HEK293T (cell line): ENCODE data around the gene BAIAP2.

ENCODE experiments used
- ARNT ChIP-seq: fragments of 450-650 bp; IDR thresholded peaks from 2 replicates; pipeline ENCODE4 v1.6.1; 2017; ENCODE audit warnings: mild to moderate bottlenecking
- BHLHE40 ChIP-seq: fragments of 450-650 bp; IDR thresholded peaks from 2 replicates; pipeline ENCODE4 v1.6.1; 2016; ENCODE audit warnings: mild to moderate bottlenecking, moderate library complexity, borderline replicate concordance
- ELF4 ChIP-seq: fragments of 450-650 bp; IDR thresholded peaks from 2 replicates; pipeline ENCODE4 v1.6.1; 2017; ENCODE audit warnings: antibody characterized with exemption
- FOXA1 ChIP-seq: fragments of 450-650 bp; IDR thresholded peaks from 2 replicates; pipeline ENCODE4 v1.6.1; 2016; ENCODE audit warnings: mild to moderate bottlenecking
- FOXK2 ChIP-seq: fragments of 450-650 bp; IDR thresholded peaks from 2 replicates; pipeline ENCODE4 v1.6.1; 2016; ENCODE audit warnings: mild to moderate bottlenecking
- FOXM1 ChIP-seq: fragments of 450-650 bp; IDR thresholded peaks from 2 replicates; pipeline ENCODE4 v1.6.1; 2017; ENCODE audit warnings: mild to moderate bottlenecking, borderline replicate concordance
- L3MBTL2 ChIP-seq: fragments of 450-650 bp; conservative IDR thresholded peaks from 2 replicates; pipeline ENCODE4 v1.6.1; 2016; ENCODE audit warnings: mild to moderate bottlenecking
- LEF1 ChIP-seq: fragments of 450-650 bp; IDR thresholded peaks from 2 replicates; pipeline ENCODE4 v1.6.1; 2017; ENCODE audit warnings: mild to moderate bottlenecking, borderline replicate concordance
- NFRKB ChIP-seq: fragments of 450-650 bp; IDR thresholded peaks from 2 replicates; pipeline ENCODE4 v1.6.1; 2016; ENCODE audit warnings: mild to moderate bottlenecking, moderate library complexity
- PKNOX1 ChIP-seq: fragments of 450-650 bp; IDR thresholded peaks from 2 replicates; pipeline ENCODE4 v1.6.1; 2016
- SP1 ChIP-seq: fragments of 450-650 bp; IDR thresholded peaks from 2 replicates; pipeline ENCODE4 v1.6.1; 2017
- SUZ12 ChIP-seq: fragments of 450-650 bp; IDR thresholded peaks from 2 replicates; pipeline ENCODE4 v1.6.1; 2016; ENCODE audit warnings: mild to moderate bottlenecking
- TARDBP ChIP-seq: fragments of 450-650 bp; IDR thresholded peaks from 2 replicates; pipeline ENCODE4 v1.6.1; 2016
- ZNF384 ChIP-seq: fragments of 450-650 bp; IDR thresholded peaks from 2 replicates; pipeline ENCODE4 v1.6.1; 2016

- TF ChIP-seq BHLHE40, result no peak
- no peak for TF ChIP-seq SP1
- TF ChIP-seq ZNF384, result no peak
- no peak for TF ChIP-seq FOXM1
- TF ChIP-seq SUZ12, result no peak
- no peak for TF ChIP-seq L3MBTL2
- TF ChIP-seq FOXA1, result no peak
- no peak for TF ChIP-seq PKNOX1
- no peak for TF ChIP-seq FOXK2
- TF ChIP-seq TARDBP, result no peak
- no peak for TF ChIP-seq ELF4
- no peak for TF ChIP-seq LEF1
- no peak for TF ChIP-seq NFRKB
- TF ChIP-seq ARNT, result no peak
Observed at GRCh38 chr17:81070541-81071246, 35.7 kb downstream of the BAIAP2 start.
